Epithelial cell of proximal tubule (primary cell): ENCODE results near the gene NPM1. TPM values are rescaled to one million over a fixed set of nuclear protein-coding genes. Genes with fewer than 3 reads are reported as not detected.
"Not testable (repeated sequence)": the region's sequence is repeated elsewhere in the genome, so short reads cannot be mapped to it uniquely, and the experiment has no call there.

ENCODE experiments used
- DNase-seq: peaks from one replicate; pipeline ENCODE4 v3.0.0-alpha.2; 2011; ENCODE audit warnings: low read depth
- H3K4me3 ChIP-seq: 2 replicates; pipeline ENCODE4 v1.5.1; 2011; ENCODE audit warnings: low read depth, mild to moderate bottlenecking, low read length
- total RNA-seq: library from RNA; depleted of rRNA; stranded (reverse); fragments of >200 nt; gene quantifications from 2 replicates; pipeline ENCODE4 v1.2.3, GENCODE V29; 2015
- TF ChIP-seq, protein P1 (sequence below): conservative IDR thresholded peaks from 2 replicates; pipeline ENCODE4 v1.5.1; 2012; ENCODE audit warnings: low read depth, mild to moderate bottlenecking, low read length

NPM1 gene
- total RNA-seq, 1 donor from 2014 or later: 1,693 TPM

- TF ChIP-seq, protein P1, sequence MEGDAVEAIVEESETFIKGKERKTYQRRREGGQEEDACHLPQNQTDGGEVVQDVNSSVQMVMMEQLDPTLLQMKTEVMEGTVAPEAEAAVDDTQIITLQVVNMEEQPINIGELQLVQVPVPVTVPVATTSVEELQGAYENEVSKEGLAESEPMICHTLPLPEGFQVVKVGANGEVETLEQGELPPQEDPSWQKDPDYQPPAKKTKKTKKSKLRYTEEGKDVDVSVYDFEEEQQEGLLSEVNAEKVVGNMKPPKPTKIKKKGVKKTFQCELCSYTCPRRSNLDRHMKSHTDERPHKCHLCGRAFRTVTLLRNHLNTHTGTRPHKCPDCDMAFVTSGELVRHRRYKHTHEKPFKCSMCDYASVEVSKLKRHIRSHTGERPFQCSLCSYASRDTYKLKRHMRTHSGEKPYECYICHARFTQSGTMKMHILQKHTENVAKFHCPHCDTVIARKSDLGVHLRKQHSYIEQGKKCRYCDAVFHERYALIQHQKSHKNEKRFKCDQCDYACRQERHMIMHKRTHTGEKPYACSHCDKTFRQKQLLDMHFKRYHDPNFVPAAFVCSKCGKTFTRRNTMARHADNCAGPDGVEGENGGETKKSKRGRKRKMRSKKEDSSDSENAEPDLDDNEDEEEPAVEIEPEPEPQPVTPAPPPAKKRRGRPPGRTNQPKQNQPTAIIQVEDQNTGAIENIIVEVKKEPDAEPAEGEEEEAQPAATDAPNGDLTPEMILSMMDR: no peak
- no peak for DNase-seq
- no peak overlapping the region for H3K4me3 ChIP-seq
These were observed 32.3 kb upstream of the NPM1 start for GRCh38 chr5:171355302-171355724.

GRCh38 chr5:171357843-171358242 is 29.8 kb upstream of the NPM1 start:
- DNase-seq: no peak
- TF ChIP-seq, protein P1: no peak
- no peak overlapping the region for H3K4me3 ChIP-seq

DNA sequence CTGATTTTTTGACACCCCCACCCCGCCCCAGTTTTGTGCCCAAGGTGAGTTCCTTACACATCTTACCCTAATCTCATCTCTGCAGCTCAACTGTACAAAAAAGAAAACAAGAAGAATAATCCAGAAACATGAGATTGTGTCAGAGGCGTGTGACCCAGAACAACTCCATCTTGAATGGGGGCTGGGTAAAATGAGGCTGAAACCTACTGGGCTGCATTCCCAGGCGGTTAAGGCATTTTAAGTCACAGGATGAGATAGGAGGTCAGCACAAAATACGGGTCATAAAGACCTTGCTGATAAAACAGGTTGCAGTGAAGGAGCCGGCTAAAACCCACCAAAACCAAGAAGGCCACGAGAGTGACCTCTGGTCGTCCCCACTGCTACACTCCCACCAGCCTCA is 26.5 kb upstream of the NPM1 start:
- H3K4me3 ChIP-seq, DNase-seq: not testable (repeated sequence)

DNA sequence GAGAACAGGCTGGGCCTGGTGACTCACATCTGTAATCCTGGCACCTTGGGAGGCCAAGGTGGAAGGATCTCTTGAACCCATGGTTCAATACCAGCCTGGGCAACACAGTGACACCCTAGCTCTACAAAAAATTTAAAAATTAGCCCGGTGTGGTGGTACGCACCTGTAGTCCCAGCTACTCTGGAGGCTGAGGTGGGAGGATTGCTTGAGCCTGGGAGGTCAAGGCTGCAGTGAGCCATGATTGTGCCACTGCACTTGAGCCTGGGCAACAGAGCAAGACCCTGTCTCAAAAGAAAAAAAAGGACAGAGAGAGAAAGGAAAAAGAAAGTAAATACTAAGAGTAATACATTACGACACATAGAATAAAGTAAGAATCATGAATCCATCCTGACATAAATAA is 24.4 kb upstream of the NPM1 start:
- not testable (repeated sequence) for H3K4me3 ChIP-seq, DNase-seq

- TF ChIP-seq, protein P1: no peak
- no peak overlapping the region for H3K4me3 ChIP-seq
- DNase-seq: no peak
These were observed 23.8 kb upstream of the NPM1 start for GRCh38 chr5:171363846-171364245.

GRCh38 chr5:171365351-171365750 is 22.3 kb upstream of the NPM1 start:
- TF ChIP-seq, protein P1: peak; percentile 51
- no peak for DNase-seq
- no peak overlapping the region for H3K4me3 ChIP-seq

DNA sequence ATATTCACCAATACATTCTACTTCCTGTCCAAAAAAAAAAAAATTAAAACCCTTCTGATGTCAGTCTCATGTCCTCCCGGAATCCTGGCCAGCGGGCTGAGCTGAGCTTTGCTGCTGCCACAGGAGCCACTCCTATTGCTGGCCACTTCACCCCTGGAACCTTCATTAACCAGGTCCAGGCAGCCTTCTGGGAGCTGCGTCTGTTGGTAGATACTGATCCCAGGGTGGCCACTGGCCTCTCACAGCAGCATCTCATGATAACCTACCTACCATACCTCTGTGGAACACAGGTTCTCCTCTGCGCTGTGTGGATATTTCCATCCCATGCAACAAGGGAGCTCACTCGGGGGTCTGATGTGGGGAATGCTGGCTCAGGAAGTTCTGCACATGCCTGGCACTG is 21.0 kb upstream of the NPM1 start:
- TF ChIP-seq, protein P1: no peak
- no peak for DNase-seq
- H3K4me3 ChIP-seq: no peak overlapping the region

DNA sequence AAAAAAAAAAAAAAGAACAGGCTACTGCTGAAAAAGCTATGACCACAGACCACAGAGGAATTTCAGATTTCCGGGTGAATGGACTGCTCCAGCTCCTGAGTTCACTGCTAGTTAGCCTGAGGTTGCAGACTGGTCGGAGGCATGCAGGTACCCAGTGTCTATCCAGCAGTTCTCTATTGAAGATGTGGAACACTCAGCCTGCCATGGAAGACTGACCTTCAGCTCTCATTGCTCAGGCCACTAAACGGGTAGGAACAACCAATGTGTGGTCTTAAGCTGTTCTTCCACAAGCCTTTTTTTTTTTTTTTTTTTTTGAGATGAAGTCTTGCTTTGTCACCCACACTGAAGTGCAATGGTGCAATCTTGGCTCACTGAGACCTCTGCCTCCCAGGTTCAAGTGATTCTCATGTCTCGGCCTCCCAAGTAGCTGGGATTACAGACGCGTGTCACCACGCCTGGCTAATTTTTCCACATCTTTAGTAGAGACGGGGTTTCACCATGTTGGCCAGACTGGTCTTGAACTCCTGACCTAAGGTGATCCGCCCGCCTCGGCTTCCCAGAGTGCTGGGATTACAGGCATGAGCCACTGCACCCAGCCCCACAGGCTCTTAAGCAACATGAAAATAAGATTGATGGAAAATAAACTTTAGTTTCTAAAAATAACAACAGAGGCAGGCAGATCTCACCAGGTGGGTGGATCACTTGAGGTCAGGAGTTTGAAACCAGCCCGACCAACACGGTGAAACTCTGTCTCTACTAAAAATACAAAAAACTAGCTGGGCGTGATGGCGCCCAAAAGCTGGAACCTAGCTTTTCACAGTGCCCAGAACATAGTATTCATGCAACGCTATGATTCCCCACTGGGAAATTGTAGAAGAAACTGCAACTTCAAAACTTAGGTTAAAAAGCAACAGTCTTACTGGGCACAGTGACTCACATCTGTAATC is 20.0 kb upstream of the NPM1 start:
- TF ChIP-seq, protein P1: no peak
- peak; percentile 88 for DNase-seq
- H3K4me3 ChIP-seq: no peak overlapping the region
